SK-N-SH treated with all-trans-retinoic acid at 6 μM for 48 hours (cell line): ENCODE results near the gene KIF18B.

ENCODE experiments used
- ARNTL ChIP-seq: fragments of 450-650 bp; formaldehyde crosslinking; IDR thresholded peaks from 2 replicates; pipeline ENCODE4 v1.5.0; 2020; ENCODE audit warnings: low read depth, mild to moderate bottlenecking, moderate library complexity, borderline replicate concordance
- PPARA ChIP-seq: fragments of 250-450 bp; sonication (Bioruptor Pico); IDR thresholded peaks from 2 replicates; pipeline ENCODE4 v1.5.0; 2020; ENCODE audit warnings: mild to moderate bottlenecking, borderline replicate concordance

- TF ChIP-seq ARNTL (CRISPR knock-in tag) (no peak), PPARA (CRISPR knock-in tag) (no peak)
These were observed 6.8 kb downstream of the KIF18B start for GRCh38 chr17:44940768-44941167.
